DMS153 treated with DMSO at 0.1 percent for 48 hours (cell line): Measurements from ENCODE around the gene C6orf15.

Experiments
- DNase-seq: peaks from one replicate; lab custom pipeline; 2025; ENCODE audit not compliant: unreplicated experiment; lab: John Stamatoyannopoulos, UW

The C6orf15 gene

GRCh38 chr6:31112478-31112877 lies at the start of gene C6orf15:
TSS of gene C6orf15 (minus strand) at chr6:31112575. CDS start at chr6:31112555, 20 bp downstream.
- no peak for DNase-seq

GRCh38 chr6:31161216-31162126 lies 49.1 kb upstream of the C6orf15 start:
- DNase-seq, result no peak

- no peak for DNase-seq
Measured at GRCh38 chr6:31158863-31159855, 46.8 kb upstream of the C6orf15 start.

- peak; percentile 95 for DNase-seq
Measured at GRCh38 chr6:31158140-31158862, 45.9 kb upstream of the C6orf15 start, which contains the start of gene TCF19. TSS of gene TCF19 (plus strand) at chr6:31158589. CDS start at chr6:31159470, 881 bp downstream.

GRCh38 chr6:31157513-31158139 lies 45.3 kb upstream of the C6orf15 start, which contains the start of gene CCHCR1:
TSS of gene CCHCR1 (minus strand) at chr6:31157802. CDS start at chr6:31157600, 202 bp downstream.
- no peak for DNase-seq

GRCh38 chr6:31156641-31157040 lies 44.3 kb upstream of the C6orf15 start:
- DNase-seq, result no peak

GRCh38 chr6:31154436-31154835 lies 42.1 kb upstream of the C6orf15 start:
- no peak for DNase-seq

- DNase-seq, result no peak
Measured at GRCh38 chr6:31152781-31153180, 40.4 kb upstream of the C6orf15 start.

GRCh38 chr6:31149827-31150447 lies 37.6 kb upstream of the C6orf15 start:
- no peak for DNase-seq

GRCh38 chr6:31145386-31145785 lies 33.0 kb upstream of the C6orf15 start:
- no peak for DNase-seq

GRCh38 chr6:31144970-31145340 lies 32.6 kb upstream of the C6orf15 start:
- DNase-seq, result no peak

- DNase-seq, result no peak
Measured at GRCh38 chr6:31144296-31144969, 32.1 kb upstream of the C6orf15 start.

GRCh38 chr6:31143148-31143547 lies 30.8 kb upstream of the C6orf15 start:
- no peak for DNase-seq

- no peak for DNase-seq
Measured at GRCh38 chr6:31142361-31142761, 30.0 kb upstream of the C6orf15 start.

GRCh38 chr6:31140643-31141042 lies 28.3 kb upstream of the C6orf15 start:
- no peak for DNase-seq

GRCh38 chr6:31139599-31139998 lies 27.2 kb upstream of the C6orf15 start:
- DNase-seq, result no peak

GRCh38 chr6:31138982-31139381 lies 26.6 kb upstream of the C6orf15 start, which contains the start of gene PSORS1C2:
TSS of gene PSORS1C2 (minus strand) at chr6:31139066. CDS start at chr6:31139026, 40 bp downstream.
- DNase-seq, result no peak

GRCh38 chr6:31135710-31136109 lies 23.3 kb upstream of the C6orf15 start:
- DNase-seq, result no peak

- DNase-seq, result no peak
Measured at GRCh38 chr6:31132806-31133205, 20.4 kb upstream of the C6orf15 start.
